GM18526 (cell line): ENCODE results near the gene PIGU.

Source experiments
- POLR2A ChIP-seq: IDR thresholded peaks from 3 replicates; pipeline ENCODE4 v1.6.1; 2011; ENCODE audit not compliant: insufficient read length; ENCODE audit errors: extremely low read depth

The PIGU gene

DNA sequence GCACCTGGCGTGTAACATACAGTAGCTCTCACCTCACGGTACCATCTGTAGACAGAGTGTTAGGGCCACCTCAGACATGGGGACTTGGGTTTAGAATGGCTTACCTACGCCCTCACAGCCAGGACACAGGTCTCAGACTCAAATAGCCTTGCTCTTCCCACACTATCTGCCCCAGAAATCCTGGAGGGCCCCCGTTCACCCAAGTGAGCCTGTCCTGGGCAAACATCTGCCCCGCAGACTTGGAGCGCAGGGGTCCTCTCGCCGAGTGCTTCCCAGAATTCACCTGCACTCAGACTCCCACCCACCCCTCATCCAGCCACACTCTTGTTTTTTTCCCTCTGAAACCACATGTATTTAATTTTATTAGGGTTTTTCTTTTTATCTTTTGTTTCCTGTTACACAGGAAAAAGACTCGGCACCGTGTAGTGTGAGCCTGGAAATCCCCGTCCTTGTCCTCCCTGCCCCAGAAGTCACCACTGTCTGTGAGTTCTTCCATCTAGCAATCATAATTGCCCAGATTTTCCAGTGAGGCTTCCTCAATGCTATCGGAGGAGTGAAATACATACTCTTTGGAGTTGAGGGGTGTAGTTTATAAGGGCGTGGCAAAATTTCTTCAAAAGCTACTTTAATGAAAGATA lies 135.5 kb downstream of the PIGU start:
- TF ChIP-seq POLR2A: no peak

DNA sequence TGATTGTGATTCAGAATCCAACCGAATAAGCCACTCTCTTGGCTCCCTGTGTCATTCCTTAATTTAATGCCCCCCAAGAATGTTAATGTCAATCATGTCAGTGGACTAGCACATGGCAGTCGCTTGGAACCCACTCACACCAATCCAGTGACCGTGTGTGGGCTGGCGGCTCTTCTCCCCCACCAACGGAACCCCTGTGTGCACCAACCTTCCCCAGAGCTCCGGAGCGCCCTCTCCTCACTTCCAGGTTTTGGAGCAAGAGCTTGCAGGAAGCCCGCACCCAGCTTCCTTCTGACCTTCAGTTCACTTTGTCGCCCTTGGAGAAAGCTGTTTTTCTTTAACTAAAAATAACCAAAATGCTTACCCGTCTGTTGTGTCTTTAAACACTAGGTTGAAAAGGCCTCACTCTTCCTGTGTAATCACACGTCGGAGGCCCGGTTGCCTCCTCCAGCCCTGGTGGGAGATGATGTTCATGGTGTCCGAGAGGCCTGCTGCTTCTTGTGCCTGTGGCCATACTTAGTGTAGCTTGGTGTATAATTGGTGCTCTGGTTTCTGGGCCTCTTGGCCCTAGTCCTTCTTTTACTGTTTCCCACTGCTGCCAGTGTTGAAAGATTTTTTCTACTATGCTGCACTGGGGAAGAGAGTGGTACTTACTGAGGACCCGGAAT lies 136.2 kb downstream of the PIGU start:
- TF ChIP-seq POLR2A: no peak

DNA sequence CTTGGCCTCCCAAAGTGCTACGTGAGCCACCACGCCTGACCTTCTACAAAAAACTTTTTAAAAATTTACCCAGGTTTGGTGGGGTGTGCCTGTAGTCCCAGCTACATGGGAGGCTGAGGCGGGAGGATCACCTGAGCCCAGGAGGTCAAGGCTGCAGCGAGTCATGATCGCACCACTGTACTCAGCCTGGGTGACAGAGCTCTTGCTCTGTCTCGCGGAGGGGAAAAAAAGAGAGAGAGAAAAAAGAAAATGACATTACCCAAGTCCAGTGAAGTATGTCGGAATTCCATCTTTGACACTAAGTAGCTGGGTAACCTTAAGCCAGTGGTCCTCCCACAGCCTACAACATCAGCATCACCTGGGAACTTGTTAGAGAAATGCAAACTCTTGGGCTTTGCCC lies 137.1 kb downstream of the PIGU start:
- TF ChIP-seq POLR2A: no peak

DNA sequence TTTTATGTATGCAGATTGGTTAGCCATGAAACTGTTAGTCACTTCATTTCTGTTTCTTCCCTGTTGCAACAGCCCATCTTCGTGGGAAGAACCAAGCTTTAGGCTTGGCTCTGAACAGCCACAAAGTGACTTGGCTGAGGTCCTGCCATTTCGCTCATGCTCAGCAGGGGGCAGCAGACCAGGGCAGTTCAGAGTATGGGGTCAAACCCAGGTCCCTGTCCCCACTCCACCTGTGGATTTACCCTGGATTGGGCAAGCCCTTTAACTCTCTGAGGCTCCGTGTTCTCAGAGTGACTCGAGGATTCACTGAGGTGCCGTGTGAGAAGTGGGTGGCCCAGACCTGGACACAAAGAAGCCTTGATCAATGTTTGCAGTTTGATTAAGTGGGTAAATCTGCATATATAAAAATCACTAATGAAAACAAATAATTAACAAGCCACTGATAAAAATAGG lies 138.2 kb downstream of the PIGU start:
- no peak for TF ChIP-seq POLR2A

DNA sequence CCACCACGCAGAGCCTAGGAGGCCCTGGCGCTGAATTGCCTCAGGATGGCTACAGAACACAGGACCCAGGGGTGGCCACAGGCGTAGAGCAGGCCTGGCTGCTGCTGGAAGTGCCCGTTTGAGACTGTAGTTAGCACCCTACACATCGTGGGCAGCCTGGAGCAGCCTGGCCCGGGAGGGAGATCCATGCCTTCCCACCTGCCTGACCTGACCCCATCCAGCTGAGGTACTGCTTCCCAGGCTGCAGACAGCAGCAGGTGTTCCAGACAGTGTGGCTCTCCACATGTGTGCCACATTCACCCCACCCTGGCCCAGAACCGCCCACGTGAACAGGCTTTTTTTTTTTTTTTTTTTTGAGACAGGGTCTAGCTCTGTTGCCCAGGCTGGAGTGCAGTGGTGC lies 139.2 kb downstream of the PIGU start:
- no peak for TF ChIP-seq POLR2A

DNA sequence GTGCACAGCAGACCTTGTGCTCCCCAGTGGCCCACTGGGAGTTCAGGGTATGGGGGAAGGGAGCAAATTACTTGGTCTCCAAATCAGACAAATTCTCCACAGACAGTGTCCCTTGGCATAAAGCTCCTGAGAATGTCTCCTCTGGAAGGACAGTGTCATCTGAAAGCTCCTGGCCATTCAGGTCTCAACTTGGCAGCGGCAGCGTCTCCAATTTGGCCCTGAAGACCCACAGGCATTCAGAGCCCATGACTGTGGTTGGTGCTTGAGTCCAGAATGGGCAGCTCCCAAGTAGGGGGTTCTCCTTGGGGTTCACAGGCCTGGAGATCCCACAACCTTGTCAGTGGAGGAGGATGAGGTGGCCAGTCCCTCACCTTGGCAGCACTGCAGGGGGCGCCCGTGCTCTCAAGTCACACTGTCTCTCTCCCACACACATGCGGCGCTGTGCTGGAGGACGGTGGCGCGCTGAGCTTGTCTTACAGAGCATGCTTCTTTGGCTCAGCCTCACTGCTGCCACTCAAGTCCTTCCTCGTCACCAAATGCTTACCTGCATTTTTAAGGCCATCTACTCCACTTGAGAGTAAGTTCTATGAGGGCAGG lies 140.0 kb downstream of the PIGU start:
- no peak for TF ChIP-seq POLR2A

DNA sequence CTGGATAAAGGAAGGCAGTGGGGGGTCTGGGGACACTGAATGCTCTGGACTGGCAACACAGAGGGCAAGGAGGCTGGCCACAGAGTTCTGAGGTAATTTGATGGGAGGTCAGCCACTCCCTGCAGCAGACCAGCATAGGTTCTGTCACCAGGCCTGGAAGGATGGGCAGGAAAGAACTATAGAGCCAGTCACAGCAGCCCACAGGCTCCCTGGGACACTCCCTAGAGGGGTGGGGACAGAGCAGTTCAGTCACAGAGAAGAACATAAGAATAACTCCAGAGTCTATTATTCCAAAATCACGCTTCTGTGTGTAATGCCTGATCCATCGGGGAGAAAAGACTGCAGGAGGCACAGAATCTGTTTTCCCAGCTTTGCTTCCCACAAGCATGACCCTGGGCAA lies 141.0 kb downstream of the PIGU start:
- TF ChIP-seq POLR2A: no peak

DNA sequence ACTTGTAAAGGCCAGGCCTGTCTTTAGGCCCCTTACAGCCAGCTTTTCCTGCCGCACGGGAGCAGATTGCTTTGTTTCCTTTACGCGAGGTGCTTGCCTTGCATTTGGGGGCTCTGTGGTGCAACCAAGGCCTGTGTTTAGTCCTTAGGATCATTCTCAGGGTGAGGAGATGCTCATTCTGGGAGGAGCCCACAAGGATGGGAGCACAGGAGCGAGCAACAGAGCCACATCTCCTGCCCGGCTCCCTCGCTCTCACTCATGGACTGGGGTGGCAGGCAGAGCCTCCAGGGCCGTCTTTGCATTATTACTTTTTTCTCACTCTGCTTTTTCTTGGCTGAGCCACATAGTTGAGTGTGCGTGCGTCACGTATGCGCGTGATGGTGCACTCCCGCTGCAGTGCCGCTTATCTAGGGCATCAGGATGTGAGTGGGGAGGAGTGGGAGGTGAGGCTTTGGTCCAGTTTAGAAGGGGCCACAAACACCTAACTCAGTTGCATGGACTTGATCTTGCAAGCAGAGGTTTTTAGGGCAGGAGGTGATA lies 141.5 kb downstream of the PIGU start:
- TF ChIP-seq POLR2A: no peak

DNA sequence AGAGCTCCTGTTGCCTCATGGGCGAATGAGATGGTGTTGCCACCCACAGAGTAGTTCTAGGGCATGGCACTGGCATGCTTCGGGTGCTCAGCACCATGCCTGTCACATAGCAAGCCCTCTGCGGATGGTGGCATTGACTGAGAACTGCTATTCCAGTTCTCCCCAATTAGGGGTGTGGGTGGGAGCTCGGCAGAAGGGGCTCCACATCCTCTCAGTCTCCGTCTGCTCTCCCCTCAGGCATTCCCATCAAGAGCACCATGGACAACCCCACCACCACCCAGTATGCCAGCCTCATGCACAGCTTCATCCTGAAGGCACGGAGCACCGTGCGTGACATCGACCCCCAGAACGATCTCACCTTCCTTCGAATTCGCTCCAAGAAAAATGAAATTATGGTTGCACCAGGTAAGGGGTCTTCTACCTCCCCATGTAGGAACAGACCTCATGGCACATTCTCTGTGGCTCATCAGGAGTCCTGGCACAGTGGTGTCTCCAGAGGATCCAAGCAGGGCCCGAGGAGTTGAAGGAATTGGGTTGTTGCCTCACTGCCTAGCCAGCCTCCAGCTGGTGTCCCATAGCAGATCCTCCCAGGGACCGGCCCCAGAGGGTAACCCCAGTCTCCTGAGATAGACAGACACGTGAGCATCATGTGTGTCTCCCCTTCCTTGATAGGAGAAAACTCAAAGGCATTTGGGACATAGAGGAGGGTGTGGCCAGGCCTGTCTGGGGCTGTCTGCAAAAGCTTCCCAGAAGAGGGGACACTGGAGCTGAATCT lies 142.3 kb downstream of the PIGU start:
- no peak for TF ChIP-seq POLR2A

DNA sequence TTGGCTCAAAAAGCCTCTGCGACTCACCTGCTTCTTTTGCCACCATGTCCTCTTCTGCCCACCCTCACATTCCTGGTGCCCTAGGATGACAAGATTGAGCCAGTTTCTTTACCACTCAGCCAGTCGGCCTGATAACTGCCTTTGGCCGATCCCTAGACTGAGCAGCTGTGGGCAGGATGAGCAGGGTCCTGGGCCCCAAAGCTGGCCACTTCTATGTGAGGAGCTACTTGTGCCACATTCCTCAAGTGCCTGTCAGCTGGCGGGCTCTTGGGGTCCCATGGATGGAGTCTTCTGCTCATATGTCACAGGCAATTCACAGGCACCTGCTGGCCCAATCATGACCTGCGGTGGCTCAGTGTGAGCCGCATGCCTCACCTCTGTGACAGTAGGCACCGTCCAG lies 144.1 kb downstream of the PIGU start:
- no peak for TF ChIP-seq POLR2A

DNA sequence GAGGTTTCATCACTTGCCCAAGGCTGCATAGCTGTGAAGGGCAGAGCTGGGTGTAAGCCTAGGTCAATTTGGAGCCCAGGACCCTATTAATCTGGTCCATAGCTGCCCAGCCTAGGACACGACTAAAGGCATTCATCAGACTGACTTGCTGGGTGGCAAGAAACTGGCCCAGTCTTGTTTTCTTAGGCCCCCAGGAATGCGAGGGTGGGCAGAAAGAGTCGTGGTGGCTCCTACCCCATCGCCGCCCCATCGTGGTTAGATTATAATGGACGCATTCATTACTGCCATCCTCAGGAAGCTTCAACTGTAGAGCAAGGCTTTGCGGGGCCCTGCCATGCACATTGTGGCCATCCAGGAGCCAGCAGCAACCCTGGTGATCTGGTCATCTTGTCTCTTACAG lies 144.6 kb downstream of the PIGU start:
- no peak for TF ChIP-seq POLR2A

DNA sequence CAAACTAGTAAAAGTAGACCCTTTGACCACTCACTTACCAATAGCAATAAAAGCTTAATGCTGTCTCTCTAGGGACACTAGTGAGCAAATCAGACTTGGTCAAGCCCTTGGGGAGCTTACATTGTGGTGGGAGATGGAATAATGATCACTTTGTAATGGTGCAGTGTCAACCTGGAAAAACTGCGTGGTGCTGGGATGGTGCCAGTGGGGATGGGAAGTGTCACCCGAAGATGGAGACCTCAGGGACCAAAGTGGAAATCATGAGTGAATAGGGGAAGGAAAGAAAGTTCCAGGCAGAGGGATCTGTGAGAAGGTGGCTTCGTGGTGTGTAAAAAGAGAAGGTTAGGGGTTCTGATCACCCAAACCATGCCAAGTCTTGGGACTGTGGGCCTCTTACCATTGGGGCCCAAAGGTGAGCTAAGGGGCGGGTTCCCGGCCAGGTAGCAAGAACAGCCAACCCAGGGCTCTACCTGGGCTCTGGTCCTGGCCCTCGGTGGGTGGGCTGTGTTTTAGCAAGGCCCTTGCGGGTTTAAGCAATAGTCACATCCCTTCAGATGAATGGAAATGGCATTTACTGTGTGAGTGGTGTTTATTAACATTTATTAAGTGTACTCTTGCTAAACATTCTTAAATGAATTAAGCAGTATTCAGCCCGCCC lies 145.2 kb downstream of the PIGU start:
- no peak for TF ChIP-seq POLR2A

DNA sequence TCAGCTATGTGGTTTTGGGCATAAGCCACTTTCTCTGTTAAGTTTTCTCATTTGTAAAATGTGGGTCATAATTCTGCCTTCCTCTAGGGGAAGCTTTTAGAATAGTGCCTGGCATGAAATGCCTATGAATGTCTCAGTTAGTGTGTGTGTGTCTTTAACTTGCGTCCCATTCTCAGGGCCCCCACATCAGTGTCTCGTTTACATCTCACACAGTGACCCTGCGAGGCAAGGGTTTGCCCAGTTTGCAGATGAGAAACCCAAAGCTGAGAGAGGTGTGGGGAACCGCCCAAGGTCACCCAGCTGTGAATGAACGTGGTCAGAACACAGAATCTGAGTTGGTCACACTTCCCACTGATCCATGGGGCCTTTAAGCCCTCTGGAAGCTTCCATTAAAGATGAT lies 146.6 kb downstream of the PIGU start:
- TF ChIP-seq POLR2A: no peak

DNA sequence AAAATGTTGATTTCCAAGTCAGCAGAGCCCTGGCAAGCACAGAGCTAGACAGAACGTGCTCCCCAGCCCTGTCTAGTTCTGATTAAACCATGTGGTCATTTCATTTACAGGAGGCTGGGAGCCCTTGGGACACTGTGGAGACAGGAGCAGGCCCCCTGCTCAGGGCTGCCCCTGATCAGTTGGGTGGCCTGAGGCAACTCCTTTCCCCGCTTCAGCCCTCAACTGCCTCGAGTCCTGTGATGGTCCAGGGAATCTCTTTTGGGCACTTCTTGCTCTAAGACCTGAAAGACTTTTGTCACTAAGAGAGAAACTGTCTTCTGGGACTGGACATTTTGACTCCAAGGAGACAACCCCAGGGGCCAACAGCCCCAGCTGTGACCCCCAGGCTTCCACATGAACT lies 147.2 kb downstream of the PIGU start:
- TF ChIP-seq POLR2A: no peak

DNA sequence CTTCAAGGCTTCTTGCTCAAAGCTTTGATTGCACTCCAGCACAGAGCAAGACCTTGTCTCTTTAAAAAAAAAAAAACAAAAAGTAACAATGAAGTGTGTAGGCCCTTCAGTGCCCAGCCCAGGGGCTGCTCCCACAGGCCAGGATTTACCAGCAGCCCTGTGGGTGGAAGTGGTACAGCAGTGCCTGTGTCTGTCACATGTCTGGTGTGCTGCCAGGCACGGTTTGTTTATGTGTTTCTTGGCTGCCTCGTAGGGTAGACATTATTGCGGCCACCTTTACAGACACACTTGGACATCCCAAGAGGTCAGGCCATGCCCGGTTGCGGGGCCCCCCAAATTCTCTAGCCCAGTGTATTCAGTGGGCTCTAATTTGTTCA lies 148.0 kb downstream of the PIGU start:
- no peak for TF ChIP-seq POLR2A
